Epithelial cell of proximal tubule (primary cell): Measurements from ENCODE around the gene PSME3. TPM values are rescaled to one million over a fixed set of nuclear protein-coding genes. Genes with fewer than 3 reads are reported as not detected.
"Not testable (repeated sequence)": the region's sequence is repeated elsewhere in the genome, so short reads cannot be mapped to it uniquely, and the experiment has no call there.

ENCODE experiments used
- DNase-seq: peaks from one replicate; pipeline ENCODE4 v3.0.0-alpha.2; 2011; ENCODE audit warnings: low read depth
- H3K4me3 ChIP-seq: 2 replicates; pipeline ENCODE4 v1.5.1; 2011; ENCODE audit warnings: low read depth, mild to moderate bottlenecking, low read length
- total RNA-seq: library from RNA; depleted of rRNA; stranded (reverse); fragments of >200 nt; gene quantifications from 2 replicates; pipeline ENCODE4 v1.2.3, GENCODE V29; 2015
- TF ChIP-seq, protein P1 (sequence below): conservative IDR thresholded peaks from 2 replicates; pipeline ENCODE4 v1.5.1; 2012; ENCODE audit warnings: low read depth, mild to moderate bottlenecking, low read length

PSME3 gene
- total RNA-seq, 1 donor from 2014 or later, result 126 TPM

DNA sequence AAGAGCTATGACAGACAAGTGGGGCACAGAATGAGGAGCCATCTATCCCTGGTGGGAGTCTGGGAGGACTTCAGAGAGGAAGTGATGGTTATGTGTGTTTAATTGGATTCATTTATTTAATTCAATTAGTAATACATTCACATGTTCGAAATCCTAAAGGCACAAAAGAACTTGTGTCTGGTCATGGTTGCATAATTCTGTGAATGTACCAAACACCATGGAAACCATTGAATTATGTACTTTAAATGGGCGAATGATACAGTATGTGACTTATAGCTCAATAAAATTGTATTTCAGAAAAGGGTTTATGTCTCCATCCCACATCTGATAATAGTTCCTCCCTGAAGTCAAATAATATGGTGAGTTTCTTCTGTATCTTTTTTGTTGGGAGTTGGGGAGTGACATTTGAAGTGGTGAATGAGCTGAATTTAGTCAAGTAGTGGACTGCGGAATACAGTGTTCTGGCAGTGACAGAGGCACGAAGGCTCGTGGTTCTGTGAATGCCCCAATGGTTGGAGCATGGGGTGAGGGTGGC, 47.6 kb downstream of the PSME3 start:
- DNase-seq, result no peak
- TF ChIP-seq, protein P1, sequence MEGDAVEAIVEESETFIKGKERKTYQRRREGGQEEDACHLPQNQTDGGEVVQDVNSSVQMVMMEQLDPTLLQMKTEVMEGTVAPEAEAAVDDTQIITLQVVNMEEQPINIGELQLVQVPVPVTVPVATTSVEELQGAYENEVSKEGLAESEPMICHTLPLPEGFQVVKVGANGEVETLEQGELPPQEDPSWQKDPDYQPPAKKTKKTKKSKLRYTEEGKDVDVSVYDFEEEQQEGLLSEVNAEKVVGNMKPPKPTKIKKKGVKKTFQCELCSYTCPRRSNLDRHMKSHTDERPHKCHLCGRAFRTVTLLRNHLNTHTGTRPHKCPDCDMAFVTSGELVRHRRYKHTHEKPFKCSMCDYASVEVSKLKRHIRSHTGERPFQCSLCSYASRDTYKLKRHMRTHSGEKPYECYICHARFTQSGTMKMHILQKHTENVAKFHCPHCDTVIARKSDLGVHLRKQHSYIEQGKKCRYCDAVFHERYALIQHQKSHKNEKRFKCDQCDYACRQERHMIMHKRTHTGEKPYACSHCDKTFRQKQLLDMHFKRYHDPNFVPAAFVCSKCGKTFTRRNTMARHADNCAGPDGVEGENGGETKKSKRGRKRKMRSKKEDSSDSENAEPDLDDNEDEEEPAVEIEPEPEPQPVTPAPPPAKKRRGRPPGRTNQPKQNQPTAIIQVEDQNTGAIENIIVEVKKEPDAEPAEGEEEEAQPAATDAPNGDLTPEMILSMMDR, result no peak
- no peak overlapping the region for H3K4me3 ChIP-seq

- H3K4me3 ChIP-seq, DNase-seq: not testable (repeated sequence)
These were observed 48.5 kb downstream of the PSME3 start for GRCh38 chr17:42881706-42882105.

- TF ChIP-seq, protein P1, result no peak
- DNase-seq, result no peak
- H3K4me3 ChIP-seq, result no peak overlapping the region
These were observed 49.0 kb downstream of the PSME3 start for GRCh38 chr17:42882166-42882565.

GRCh38 chr17:42883802-42884558, 50.8 kb downstream of the PSME3 start:
- no peak overlapping the region for H3K4me3 ChIP-seq
- DNase-seq, result peak; percentile 22

DNA sequence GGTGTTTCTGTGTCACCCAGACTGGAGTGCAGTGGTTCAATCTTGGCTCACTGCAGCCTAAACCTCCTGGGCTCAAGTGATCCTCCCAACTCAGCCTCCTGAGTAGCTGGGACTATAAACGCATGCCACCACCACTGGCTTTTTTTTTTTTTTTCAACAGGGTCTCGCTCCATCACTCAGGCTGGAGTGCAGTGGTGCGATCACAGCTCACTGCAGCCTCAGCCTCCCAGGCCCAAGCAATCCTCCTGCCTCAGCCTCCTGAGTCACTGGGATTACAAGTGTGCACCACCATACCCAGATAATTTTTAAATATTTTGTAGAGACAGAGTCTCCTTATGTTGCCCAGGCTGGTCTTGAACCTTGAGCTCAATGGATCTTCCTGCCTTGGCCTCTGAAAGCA, 52.6 kb downstream of the PSME3 start:
- not testable (repeated sequence) for H3K4me3 ChIP-seq, DNase-seq

More at GRCh38 chr17:42883802-42884558, 50.8 kb downstream of the PSME3 start:
- TF ChIP-seq, protein P1, result no peak

DNA sequence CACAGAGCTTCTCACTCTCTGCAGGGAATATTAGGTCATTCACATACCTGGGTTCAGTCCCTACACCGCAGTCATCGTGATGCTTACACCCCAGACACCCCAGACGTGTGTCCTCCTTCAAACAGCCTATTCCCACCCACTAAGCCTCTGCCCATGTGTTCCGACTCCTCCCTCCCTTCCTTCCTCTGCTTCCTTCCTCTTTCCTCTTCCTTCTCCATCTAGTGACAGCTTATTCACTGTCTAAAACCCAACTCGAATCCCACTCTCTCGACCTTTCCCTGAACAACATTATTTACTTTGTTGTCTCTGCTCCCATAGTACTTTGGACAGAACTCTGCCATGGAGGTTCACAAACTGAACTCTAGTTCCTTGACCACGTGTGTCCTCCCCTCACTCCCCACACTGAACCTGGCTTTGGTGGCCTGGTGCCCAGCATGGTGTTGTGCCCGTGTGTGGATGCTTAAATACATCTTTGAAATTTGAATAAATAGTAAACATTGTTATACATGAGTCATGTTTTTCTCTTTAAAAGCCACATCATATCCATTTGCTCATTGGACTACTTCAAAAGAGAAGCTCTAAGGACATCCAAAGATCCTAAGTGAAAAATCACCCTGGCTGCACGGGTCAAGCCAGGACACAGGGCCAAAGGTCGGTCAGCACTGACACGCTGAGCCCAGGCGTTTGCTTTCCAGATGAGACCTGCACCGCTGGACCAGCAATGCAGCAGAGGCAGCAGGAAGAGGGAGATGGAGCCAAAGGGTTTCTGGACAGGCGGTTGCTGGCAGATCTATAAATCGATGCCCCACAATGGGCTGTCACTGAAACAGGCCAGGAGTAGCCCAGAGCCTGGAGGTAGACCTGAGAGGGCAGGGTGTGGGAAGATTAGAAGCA, 53.3 kb downstream of the PSME3 start:
- DNase-seq, result no peak
- H3K4me3 ChIP-seq, result no peak overlapping the region
- TF ChIP-seq, protein P1, result no peak

DNA sequence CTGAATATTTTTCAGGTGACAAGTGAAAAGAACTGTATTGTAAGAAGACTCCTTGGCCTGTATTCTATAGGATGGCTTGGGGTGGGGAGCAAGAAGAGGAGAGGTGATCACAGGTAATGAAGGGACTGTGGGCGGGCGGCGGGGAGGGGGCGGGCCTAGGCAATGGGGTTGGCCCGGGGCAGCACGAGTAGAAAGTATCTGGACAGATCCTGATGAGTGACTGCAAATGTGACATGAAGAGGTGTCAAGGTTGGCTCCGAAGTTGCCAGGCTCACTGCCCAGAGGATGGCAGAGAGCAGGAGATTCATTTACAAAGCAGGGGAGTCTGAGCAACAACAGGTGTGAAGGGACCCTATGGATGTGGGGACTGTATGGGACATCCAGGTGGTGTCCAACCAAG, 56.6 kb downstream of the PSME3 start:
- no peak for DNase-seq
- TF ChIP-seq, protein P1, result no peak
- H3K4me3 ChIP-seq, result no peak overlapping the region
